Activated CD8-positive, alpha-beta T cell treated with anti-CD3 and anti-CD28 coated beads for 36 hours (primary cell): ENCODE data around the gene FAM120A. TPM values are rescaled to one million over a fixed set of nuclear protein-coding genes. Genes with fewer than 3 reads are reported as not detected.
A peak's percentile ranks its signal among the peaks of the same experiment; 100 is the strongest.

Experiments used
- ATAC-seq: fragments of 200-7000 bp; cut with Tn5 transposase; one replicate; pipeline ENCODE4 v1.10.0; 2021; ENCODE audit warnings: mild to moderate bottlenecking, moderate library complexity
- CTCF ChIA-PET: fragments of 350-600 bp; sonication (Branson Sonifier 250); formaldehyde crosslinking; loops from one replicate; lab custom pipeline; 2021; ENCODE audit warnings: antibody characterized with exemption; lab: Charles Lee
- POLR2A ChIA-PET: fragments of 350-600 bp; sonication (Branson Sonifier 250); formaldehyde crosslinking; loops from one replicate; lab custom pipeline; 2021; ENCODE audit warnings: antibody characterized with exemption; lab: Charles Lee
- DNase-seq: peaks from one replicate; pipeline ENCODE4 v3.0.0-alpha.2; 2020
- H3K27ac Mint-ChIP-seq: one replicate; pipeline ENCODE4 v1.8.0; 2021; ENCODE audit warnings: mild to moderate bottlenecking, mixed read lengths
- H3K27me3 Mint-ChIP-seq: one replicate; pipeline ENCODE4 v1.8.0; 2021; ENCODE audit warnings: mixed read lengths
- H3K36me3 Mint-ChIP-seq: one replicate; pipeline ENCODE4 v1.8.0; 2021; ENCODE audit warnings: low read depth, mixed read lengths
- H3K4me1 Mint-ChIP-seq: one replicate; pipeline ENCODE4 v1.8.0; 2021; ENCODE audit warnings: low read depth, mixed read lengths
- H3K4me3 Mint-ChIP-seq: one replicate; pipeline ENCODE4 v1.8.0; 2021; ENCODE audit warnings: mild to moderate bottlenecking, moderate library complexity, mixed read lengths
- H3K9me3 Mint-ChIP-seq: one replicate; pipeline ENCODE4 v1.8.0; 2021; ENCODE audit warnings: mixed read lengths
- intact Hi-C: fragments of 100-400 bp; cut with micrococcal nuclease; formaldehyde crosslinking; loops from one replicate; pipeline ENCODE4 v1.10.0; 2022
- total RNA-seq, 2 experiments: library from RNA; stranded (reverse); gene quantifications; one replicate each; pipeline ENCODE4 v1.2.3, GENCODE V29; 2021
- TF ChIP-seq, protein P1 (sequence below): fragments of 200-600 bp; IDR thresholded peaks from one replicate; pipeline ENCODE4 v1.8.0; 2022; ENCODE audit warnings: antibody characterized with exemption, mild to moderate bottlenecking

FAM120A gene
- total RNA-seq, 2 experiments from 2014 or later, result 121 to 125 TPM

GRCh38 chr9:93532141-93532540 is 80.7 kb downstream of the FAM120A start:
- CTCF ChIA-PET, result no interaction called here
- H3K9me3 Mint-ChIP-seq, result no peaks in the 10 kb centered on the region

DNA sequence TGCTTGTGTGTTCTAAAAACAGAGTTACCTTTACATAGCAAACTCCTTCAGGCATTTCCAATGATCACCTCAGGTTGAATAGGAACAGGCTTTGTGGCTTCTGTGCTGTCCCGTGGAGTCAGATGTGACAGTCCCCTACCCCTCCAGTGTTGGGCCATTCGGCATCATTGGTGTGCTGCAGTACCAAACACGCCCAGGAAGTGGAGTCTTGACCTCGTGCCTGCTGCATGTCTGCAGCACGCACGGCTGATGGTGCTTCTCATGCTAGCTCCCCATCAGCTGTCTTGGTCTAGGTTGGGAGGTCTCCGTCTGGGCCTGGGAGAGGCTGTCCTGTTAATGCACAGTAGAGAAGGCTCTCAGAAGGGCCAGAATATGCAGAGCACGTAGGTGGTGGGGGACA is 82.4 kb downstream of the FAM120A start:
- peak; percentile 8 for DNase-seq
- TF ChIP-seq, protein P1, sequence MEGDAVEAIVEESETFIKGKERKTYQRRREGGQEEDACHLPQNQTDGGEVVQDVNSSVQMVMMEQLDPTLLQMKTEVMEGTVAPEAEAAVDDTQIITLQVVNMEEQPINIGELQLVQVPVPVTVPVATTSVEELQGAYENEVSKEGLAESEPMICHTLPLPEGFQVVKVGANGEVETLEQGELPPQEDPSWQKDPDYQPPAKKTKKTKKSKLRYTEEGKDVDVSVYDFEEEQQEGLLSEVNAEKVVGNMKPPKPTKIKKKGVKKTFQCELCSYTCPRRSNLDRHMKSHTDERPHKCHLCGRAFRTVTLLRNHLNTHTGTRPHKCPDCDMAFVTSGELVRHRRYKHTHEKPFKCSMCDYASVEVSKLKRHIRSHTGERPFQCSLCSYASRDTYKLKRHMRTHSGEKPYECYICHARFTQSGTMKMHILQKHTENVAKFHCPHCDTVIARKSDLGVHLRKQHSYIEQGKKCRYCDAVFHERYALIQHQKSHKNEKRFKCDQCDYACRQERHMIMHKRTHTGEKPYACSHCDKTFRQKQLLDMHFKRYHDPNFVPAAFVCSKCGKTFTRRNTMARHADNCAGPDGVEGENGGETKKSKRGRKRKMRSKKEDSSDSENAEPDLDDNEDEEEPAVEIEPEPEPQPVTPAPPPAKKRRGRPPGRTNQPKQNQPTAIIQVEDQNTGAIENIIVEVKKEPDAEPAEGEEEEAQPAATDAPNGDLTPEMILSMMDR, result no peak
- intact Hi-C loops, result no loop called here
- peaks cover 2% of the 10 kb centered on the region for H3K4me1 Mint-ChIP-seq
- H3K36me3 Mint-ChIP-seq, result peaks cover 42% of the 10 kb centered on the region
- POLR2A ChIA-PET, result no interaction called here
- H3K27ac Mint-ChIP-seq, result peak overlapping the region; percentile 39
- H3K4me3 Mint-ChIP-seq, result no peak overlapping the region
- CTCF ChIA-PET, result interaction anchor here (1.3 kb wide), 1 partner anchor 33 kb away, joined by 3 read pairs; no protein-coding TSS in a partner anchor
- no peaks in the 10 kb centered on the region for H3K9me3 Mint-ChIP-seq
- ATAC-seq, result no peak
- H3K27me3 Mint-ChIP-seq, result no peaks in the 10 kb centered on the region

More at GRCh38 chr9:93532141-93532540, 80.7 kb downstream of the FAM120A start:
- H3K36me3 Mint-ChIP-seq, result peaks cover 47% of the 10 kb centered on the region
- peaks cover 2% of the 10 kb centered on the region for H3K4me1 Mint-ChIP-seq
- POLR2A ChIA-PET, result no interaction called here
- ATAC-seq, result no peak
- H3K4me3 Mint-ChIP-seq, result no peak overlapping the region
- no peaks in the 10 kb centered on the region for H3K27me3 Mint-ChIP-seq
- intact Hi-C loops, result no loop called here
- H3K27ac Mint-ChIP-seq, result no peak overlapping the region
- no peak for DNase-seq
- TF ChIP-seq, protein P1, result no peak

DNA sequence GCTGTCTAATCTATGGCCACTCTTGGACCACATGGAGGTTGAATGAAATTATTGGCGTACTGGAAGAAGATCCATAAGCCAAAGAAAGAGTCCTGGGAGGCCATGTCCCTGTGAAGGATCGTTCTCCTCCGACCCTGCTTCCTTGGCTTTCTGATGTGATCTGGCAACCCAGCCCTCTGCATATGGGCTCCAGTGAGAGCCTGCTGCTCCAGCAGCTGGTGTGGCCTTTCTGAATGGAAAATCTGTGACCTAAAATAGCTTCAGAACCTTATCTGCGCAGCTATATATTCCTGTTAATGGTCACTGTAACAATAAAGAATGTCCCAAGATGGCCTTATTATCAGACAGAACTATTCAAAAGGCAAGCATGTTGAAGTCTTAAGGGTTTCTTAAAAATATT is 84.7 kb downstream of the FAM120A start:
- DNase-seq (no peak), ATAC-seq (no peak)
- no peaks in the 10 kb centered on the region for H3K9me3 Mint-ChIP-seq
- H3K4me1 Mint-ChIP-seq, result peaks cover 2% of the 10 kb centered on the region
- no peaks in the 10 kb centered on the region for H3K27me3 Mint-ChIP-seq
- CTCF ChIA-PET, result interaction anchor here (1.0 to 2.0 kb wide), 2 partner anchors 9 to 30 kb away, joined by 3 to 8 read pairs; no protein-coding TSS in a partner anchor
- intact Hi-C loops, result no loop called here
- POLR2A ChIA-PET, result interaction anchor here (0.9 kb wide), 1 partner anchor 43 kb away, joined by 3 read pairs; no protein-coding TSS in a partner anchor
- H3K36me3 Mint-ChIP-seq, result peaks cover 33% of the 10 kb centered on the region
- no peak overlapping the region for H3K27ac Mint-ChIP-seq
- TF ChIP-seq, protein P1, result no peak
- H3K4me3 Mint-ChIP-seq, result no peak overlapping the region

DNA sequence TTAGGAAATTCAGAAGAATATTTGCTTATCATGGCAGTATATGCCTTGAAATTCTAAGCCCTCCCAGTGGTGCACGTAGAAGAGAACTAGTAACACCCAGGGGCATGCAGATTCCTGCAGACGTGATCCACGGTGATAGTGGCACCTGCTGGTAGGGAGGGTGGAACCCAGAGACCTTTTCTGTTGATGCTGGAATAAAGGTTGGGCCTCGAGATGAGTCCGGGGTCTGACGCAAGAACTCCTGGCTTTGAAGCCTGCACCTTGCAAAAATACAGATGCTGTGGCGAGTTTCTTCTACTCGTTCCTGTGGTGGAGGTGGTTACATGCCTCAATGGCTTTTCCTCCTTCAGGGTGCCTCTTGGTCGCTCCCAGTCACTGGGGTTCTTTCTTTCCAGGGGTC is 85.4 kb downstream of the FAM120A start:
- ATAC-seq, result no peak
- H3K9me3 Mint-ChIP-seq, result no peaks in the 10 kb centered on the region
- TF ChIP-seq, protein P1, result no peak
- H3K4me1 Mint-ChIP-seq, result peaks cover 2% of the 10 kb centered on the region
- ChIA-PET POLR2A (no interaction called here), CTCF (interaction anchor here (2.0 kb wide), 1 partner anchor 29 kb away, joined by 8 read pairs; no protein-coding TSS in a partner anchor)
- H3K36me3 Mint-ChIP-seq, result peaks cover 31% of the 10 kb centered on the region
- no peak for DNase-seq
- no peaks in the 10 kb centered on the region for H3K27me3 Mint-ChIP-seq
- intact Hi-C loops, result no loop called here
- H3K27ac Mint-ChIP-seq, result peak overlapping the region; percentile 2
- no peak overlapping the region for H3K4me3 Mint-ChIP-seq

DNA sequence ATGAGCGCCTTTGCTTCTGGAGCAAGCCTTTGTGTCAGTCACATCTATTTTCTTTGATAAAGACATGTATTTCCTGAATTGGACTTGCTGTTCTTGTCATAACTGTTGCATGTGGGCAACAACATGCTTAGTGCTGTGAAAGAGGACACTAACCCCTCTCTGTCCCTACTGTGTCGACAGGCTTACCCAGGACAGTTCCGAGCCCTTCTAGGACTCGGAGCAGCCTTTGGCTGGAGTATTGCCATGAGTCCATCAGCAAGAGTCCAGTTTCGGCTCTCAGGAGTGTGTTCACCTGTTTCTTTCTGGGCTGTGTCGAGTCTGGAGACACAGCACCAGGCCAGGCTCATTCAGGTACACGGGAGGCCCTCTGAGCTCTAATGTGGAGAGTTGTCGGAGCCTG is 88.8 kb downstream of the FAM120A start:
- TF ChIP-seq, protein P1, result no peak
- Mint-ChIP-seq H3K27me3 (no peaks in the 10 kb centered on the region), H3K36me3 (peaks cover 27% of the 10 kb centered on the region), H3K27ac (no peak overlapping the region), H3K4me1 (peaks cover 4% of the 10 kb centered on the region), H3K9me3 (no peaks in the 10 kb centered on the region), H3K4me3 (no peak overlapping the region)
- DNase-seq (no peak), ATAC-seq (no peak)
- intact Hi-C loops, result no loop called here
- POLR2A ChIA-PET, result no interaction called here
- CTCF ChIA-PET, result no interaction called here
